RWPE1 (cell line): Measurements from ENCODE around the gene SLC38A1.
A peak's percentile ranks its signal among the peaks of the same experiment; 100 is the strongest.

Experiments used
- CTCF ChIA-PET: fragments of 350-600 bp; sonication (Branson Sonifier 250); formaldehyde crosslinking; extraction: SDS; loops from one replicate; lab custom pipeline; 2021; lab: Yijun Ruan, JAX
- POLR2A ChIA-PET: fragments of 400-600 bp; formaldehyde crosslinking; extraction: SDS; loops from one replicate; lab custom pipeline; 2020; ENCODE audit warnings: antibody characterized with exemption; ENCODE audit not compliant: low non-redundant PET; lab: Yijun Ruan, JAX
- DNase-seq: peaks from one replicate; pipeline ENCODE4 v3.0.0; 2012; ENCODE audit warnings: low spot score
- H3K27ac ChIP-seq: fragments of 450-650 bp; 2 replicates; pipeline ENCODE4 v1.5.1; 2017
- CTCF ChIP-seq: fragments of 450-650 bp; conservative IDR thresholded peaks from 2 replicates; pipeline ENCODE4 v1.5.1; 2017; ENCODE audit warnings: low read depth, mild to moderate bottlenecking

Gene SLC38A1

GRCh38 chr12:46268583-46269428 lies at the start of gene SLC38A1:
Gene SLC38A1 (minus strand): TSS chr12:46269043. CDS start chr12:46239800, 29,243 bp downstream.
- no peak for TF ChIP-seq CTCF
- H3K27ac ChIP-seq, result peak within 1 kb of the TSS; percentile 96
- peak; percentile 84 for DNase-seq
- POLR2A ChIA-PET, result interaction anchor here (0.7 to 2.1 kb wide), 2 partner anchors 88 to 115 kb away, joined by 4 to 7 read pairs; no protein-coding TSS in a partner anchor
- CTCF ChIA-PET, result interaction anchor here (0.6 to 1.6 kb wide), 3 partner anchors 86 to 144 kb away, joined by 4 to 6 read pairs (median 5); no protein-coding TSS in a partner anchor

- TF ChIP-seq CTCF, result no peak
- POLR2A ChIA-PET, result interaction anchor here (0.5 to 0.6 kb wide), 2 partner anchors 24 to 64 kb away, joined by 3 read pairs; no protein-coding TSS in a partner anchor
- no peak overlapping the region for H3K27ac ChIP-seq
- CTCF ChIA-PET, result no interaction called here
- DNase-seq, result no peak
These were observed 49.2 kb upstream of the SLC38A1 start for GRCh38 chr12:46318037-46318436.

- ChIA-PET POLR2A (no interaction called here), CTCF (interaction anchor here (0.6 kb wide), 1 partner anchor 98 kb away, joined by 3 read pairs; no protein-coding TSS in a partner anchor)
- no peak for TF ChIP-seq CTCF
- no peak for DNase-seq
- no peak overlapping the region for H3K27ac ChIP-seq
These were observed 35.2 kb upstream of the SLC38A1 start for GRCh38 chr12:46304070-46304469.

- H3K27ac ChIP-seq, result no peak overlapping the region
- DNase-seq, result peak; percentile 30
- peak; percentile 31 for TF ChIP-seq CTCF
- ChIA-PET CTCF (interaction anchor here (0.6 to 1.2 kb wide), 2 partner anchors 9 to 104 kb away, joined by 3 to 4 read pairs; no protein-coding TSS in a partner anchor), POLR2A (no interaction called here)
These were observed 34.3 kb upstream of the SLC38A1 start for GRCh38 chr12:46303039-46303666.

GRCh38 chr12:46300910-46301309 lies 32.1 kb upstream of the SLC38A1 start:
- ChIA-PET POLR2A (no interaction called here), CTCF (interaction anchor here (0.6 to 0.8 kb wide), 2 partner anchors 22 to 1095 kb away, joined by 3 to 5 read pairs; no protein-coding TSS in a partner anchor)
- H3K27ac ChIP-seq, result no peak overlapping the region
- DNase-seq, result no peak
- no peak for TF ChIP-seq CTCF

- ChIA-PET CTCF (interaction anchor here (0.6 kb wide), 1 partner anchor 137 kb away, joined by 3 read pairs; no protein-coding TSS in a partner anchor), POLR2A (no interaction called here)
- H3K27ac ChIP-seq, result no peak overlapping the region
- TF ChIP-seq CTCF, result no peak
- no peak for DNase-seq
These were observed 31.0 kb upstream of the SLC38A1 start for GRCh38 chr12:46299851-46300250.
